Purkinje cell (primary cell): Measurements from ENCODE around the gene NR1H4. TPM values are rescaled to one million over a fixed set of nuclear protein-coding genes. Genes with fewer than 3 reads are reported as not detected.

Experiments used
- polyA plus RNA-seq: library from polyadenylated mRNA; unstranded; fragments of >200 nt; fragmentation: Nextera tagmentation; gene quantifications from 2 replicates; pipeline ENCODE4 v1.2.1, GENCODE V29; 2014

The NR1H4 gene
- polyA plus RNA-seq, result not detected in 2 replicates

DNA sequence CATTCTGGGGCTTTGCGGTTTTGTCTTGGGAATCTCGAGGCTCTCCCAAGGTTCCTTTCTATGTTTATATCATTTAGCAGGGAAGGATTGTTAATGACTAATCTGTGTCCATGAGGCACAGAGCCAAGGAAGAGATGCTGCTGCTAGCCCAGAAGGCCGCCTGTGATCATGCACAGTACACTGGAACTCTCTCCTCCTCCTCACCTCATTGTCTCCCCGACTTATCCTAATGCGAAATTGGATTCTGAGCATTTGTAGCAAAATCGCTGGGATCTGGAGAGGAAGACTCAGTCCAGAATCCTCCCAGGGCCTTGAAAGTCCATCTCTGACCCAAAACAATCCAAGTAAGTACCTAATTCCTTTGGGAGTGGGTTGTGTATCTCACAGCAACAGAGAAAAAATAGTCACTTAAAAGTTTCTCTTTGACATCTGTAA lies at the start of gene NR1H4:
Gene NR1H4 (plus strand): TSS at position 151 of the 435 bp plus-strand sequence. CDS start 19,458 bp downstream, outside the sequence.

DNA sequence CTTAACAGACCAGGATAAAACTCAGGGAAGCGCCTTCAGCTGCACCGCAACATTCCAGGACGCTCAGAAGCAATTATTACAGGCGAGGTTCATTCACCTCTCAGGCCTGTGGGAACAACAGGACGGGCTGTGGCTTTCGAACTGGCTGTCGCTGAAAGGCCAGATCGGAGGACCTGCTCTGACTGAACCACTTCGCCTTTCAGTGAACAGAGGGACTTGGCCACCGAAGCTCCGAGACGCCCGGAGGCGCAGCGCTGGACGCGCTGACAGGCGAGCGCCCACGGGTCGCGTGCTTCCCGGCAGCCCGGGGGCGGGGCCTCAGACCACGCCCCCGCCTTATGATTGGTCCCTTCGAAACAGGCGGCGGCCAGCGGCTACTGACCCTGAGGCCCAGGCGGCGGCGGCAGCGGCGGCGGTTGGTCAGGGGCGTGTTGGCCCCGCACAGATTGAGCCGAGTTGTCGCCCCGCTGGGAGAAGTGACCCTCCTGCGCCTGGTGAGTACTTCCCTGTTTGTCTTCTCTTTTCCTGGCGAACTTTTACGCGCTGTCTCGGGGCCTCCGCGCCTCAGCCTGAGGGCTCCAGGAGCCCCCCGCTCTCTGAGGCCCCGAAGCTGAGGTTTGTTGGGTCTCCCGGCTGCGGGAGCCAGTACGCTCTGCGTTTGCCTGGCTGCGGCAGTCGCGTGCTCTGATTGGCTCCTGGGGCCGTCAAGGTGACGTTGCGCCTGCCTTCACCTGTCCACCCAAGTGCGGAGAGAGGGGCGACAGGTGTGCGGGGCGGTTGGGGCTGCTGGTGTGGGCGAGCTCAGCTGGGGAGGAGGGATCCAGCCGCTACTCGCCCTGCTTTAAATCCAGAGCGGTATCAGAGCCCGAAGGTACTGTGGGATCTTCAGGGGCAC lies 99.9 kb downstream of the NR1H4 start, which contains the start of gene GAS2L3:
Gene GAS2L3 (plus strand): TSS at position 393 of the 895 bp plus-strand sequence. CDS start 21,221 bp downstream, outside the sequence.

Other genes with a start within 250 kb of the NR1H4 start
- 1.1 and 11.4 TPM in 2 replicates for gene DEPDC4, start 206.8 kb upstream of the NR1H4 start, polyA plus RNA-seq
- 19.1 and 27.0 TPM in 2 replicates for gene SCYL2, start 206.7 kb upstream of the NR1H4 start, polyA plus RNA-seq
- 0.48 TPM in 1 of 2 replicates, not detected in the other for gene SLC17A8, start 116.8 kb upstream of the NR1H4 start, polyA plus RNA-seq
- gene GAS2L3, start 99.8 kb downstream of the NR1H4 start, polyA plus RNA-seq, result 0.90 and 2.9 TPM in 2 replicates